WTC11 (cell line): ENCODE data around the gene DMP1. TPM values are rescaled to one million over a fixed set of nuclear protein-coding genes. Genes with fewer than 3 reads are reported as not detected.

ENCODE experiments used
- ATAC-seq: fragments of 200-7000 bp; cut with Tn5 transposase; 2 replicates; pipeline ENCODE4 v1.10.0; 2021; ENCODE audit warnings: mild to moderate bottlenecking, moderate library complexity
- CTCF ChIA-PET: fragments of 300-600 bp; sonication (Branson Sonifier 250); formaldehyde crosslinking; loops from one replicate; lab custom pipeline; 2021; ENCODE audit warnings: antibody characterized with exemption; lab: Charles Lee
- POLR2A ChIA-PET: fragments of 350-600 bp; sonication (Branson Sonifier 250); formaldehyde crosslinking; loops from one replicate; lab custom pipeline; 2021; ENCODE audit warnings: antibody characterized with exemption; lab: Charles Lee
- DNase-seq: peaks from one replicate; pipeline ENCODE4 v3.0.0; 2021; ENCODE audit warnings: low spot score
- H3K27ac Mint-ChIP-seq: 2 replicates; pipeline ENCODE4 v1.8.0; 2021; ENCODE audit warnings: mixed read lengths
- H3K27me3 Mint-ChIP-seq: 2 replicates; pipeline ENCODE4 v1.8.0; 2021; ENCODE audit warnings: low read depth, mild to moderate bottlenecking, moderate library complexity, mixed read lengths
- H3K36me3 Mint-ChIP-seq: 2 replicates; pipeline ENCODE4 v1.8.0; 2021; ENCODE audit warnings: mixed read lengths
- H3K4me1 Mint-ChIP-seq: 2 replicates; pipeline ENCODE4 v1.8.0; 2022; ENCODE audit warnings: mixed read lengths
- H3K4me3 Mint-ChIP-seq: 2 replicates; pipeline ENCODE4 v1.8.0; 2021; ENCODE audit warnings: mild to moderate bottlenecking, moderate library complexity, mixed read lengths
- H3K9me3 Mint-ChIP-seq: 2 replicates; pipeline ENCODE4 v1.8.0; 2021; ENCODE audit warnings: mixed read lengths
- ATF2 ChIP-seq: sonication (generic); formaldehyde crosslinking; IDR thresholded peaks from 2 replicates; pipeline ENCODE4 v1.8.1; 2022; ENCODE audit warnings: low read depth, missing genetic modification reagents, borderline replicate concordance
- E2F5 ChIP-seq: sonication (generic); formaldehyde crosslinking; IDR thresholded peaks from 2 replicates; pipeline ENCODE4 v1.8.1; 2022; ENCODE audit warnings: mild to moderate bottlenecking, moderate library complexity, missing genetic modification reagents
- ELF4 ChIP-seq: sonication (generic); formaldehyde crosslinking; IDR thresholded peaks from 2 replicates; pipeline ENCODE4 v1.8.1; 2022; ENCODE audit warnings: low read depth, mild to moderate bottlenecking, moderate library complexity, missing genetic modification reagents
- ESRRA ChIP-seq: sonication (generic); formaldehyde crosslinking; IDR thresholded peaks from 2 replicates; pipeline ENCODE4 v1.8.1; 2022; ENCODE audit warnings: mild to moderate bottlenecking, missing genetic modification reagents, borderline replicate concordance
- ETV6 ChIP-seq: sonication (generic); formaldehyde crosslinking; IDR thresholded peaks from 2 replicates; pipeline ENCODE4 v1.8.1; 2022; ENCODE audit warnings: mild to moderate bottlenecking, missing genetic modification reagents
- FOXK1 ChIP-seq: sonication (generic); formaldehyde crosslinking; IDR thresholded peaks from 2 replicates; pipeline ENCODE4 v1.8.0; 2022; ENCODE audit warnings: mild to moderate bottlenecking, moderate library complexity, missing genetic modification reagents
- HMGA2 ChIP-seq: fragments of 250-450 bp; sonication (Bioruptor Pico); IDR thresholded peaks from 2 replicates; pipeline ENCODE4 v1.4.0; 2021; ENCODE audit warnings: mild to moderate bottlenecking, moderate library complexity
- JAZF1 ChIP-seq: fragments of 250-450 bp; sonication (Bioruptor Pico); IDR thresholded peaks from 2 replicates; pipeline ENCODE4 v1.9.0; 2021; ENCODE audit warnings: moderate library complexity, mild to moderate bottlenecking, inconsistent platforms
- KAT7 ChIP-seq: sonication (generic); formaldehyde crosslinking; IDR thresholded peaks from 2 replicates; pipeline ENCODE4 v1.8.1; 2023; ENCODE audit warnings: missing genetic modification reagents, mild to moderate bottlenecking, borderline replicate concordance
- OVOL2 ChIP-seq: fragments of 250-450 bp; sonication (Bioruptor Pico); IDR thresholded peaks from 2 replicates; pipeline ENCODE4 v1.9.0; 2021; ENCODE audit warnings: mild to moderate bottlenecking, borderline replicate concordance
- SMAD4 ChIP-seq: sonication (generic); formaldehyde crosslinking; IDR thresholded peaks from 2 replicates; pipeline ENCODE4 v1.8.0; 2022; ENCODE audit warnings: mild to moderate bottlenecking, missing genetic modification reagents
- SOX15 ChIP-seq: fragments of 250-450 bp; sonication (Bioruptor Pico); IDR thresholded peaks from 2 replicates; pipeline ENCODE4 v1.9.0; 2021; ENCODE audit warnings: mild to moderate bottlenecking
- SP1 ChIP-seq: sonication (generic); formaldehyde crosslinking; conservative IDR thresholded peaks from 2 replicates; pipeline ENCODE4 v1.8.1; 2022; ENCODE audit warnings: missing genetic modification reagents
- TEAD1 ChIP-seq: sonication (generic); formaldehyde crosslinking; IDR thresholded peaks from 2 replicates; pipeline ENCODE4 v1.8.0; 2022; ENCODE audit warnings: mild to moderate bottlenecking, missing genetic modification reagents
- USF1 ChIP-seq: sonication (generic); formaldehyde crosslinking; IDR thresholded peaks from 2 replicates; pipeline ENCODE4 v1.8.0; 2022; ENCODE audit warnings: mild to moderate bottlenecking, missing genetic modification reagents
- ZNF121 ChIP-seq: sonication (generic); formaldehyde crosslinking; IDR thresholded peaks from 2 replicates; pipeline ENCODE4 v1.8.0; 2023; ENCODE audit warnings: missing genetic modification reagents
- ZNF281 ChIP-seq: sonication (generic); formaldehyde crosslinking; IDR thresholded peaks from 2 replicates; pipeline ENCODE4 v1.8.0; 2023; ENCODE audit warnings: mild to moderate bottlenecking, missing genetic modification reagents
- total RNA-seq: library from RNA; stranded (reverse); gene quantifications from 3 replicates; pipeline ENCODE4 v1.2.3, GENCODE V29; 2021
- TF ChIP-seq, protein P1 (sequence below): fragments of 250-450 bp; sonication (Bioruptor Pico); IDR thresholded peaks from 2 replicates; pipeline ENCODE4 v1.9.0; 2021; ENCODE audit warnings: mild to moderate bottlenecking
- TF ChIP-seq, protein P2 (sequence below): sonication (generic); formaldehyde crosslinking; IDR thresholded peaks from 2 replicates; pipeline ENCODE4 v1.8.1; 2023; ENCODE audit warnings: mild to moderate bottlenecking, missing genetic modification reagents, moderate library complexity
- TF ChIP-seq, protein P3 (sequence below): sonication (generic); formaldehyde crosslinking; IDR thresholded peaks from 2 replicates; pipeline ENCODE4 v1.8.0; 2023; ENCODE audit warnings: missing genetic modification reagents, mild to moderate bottlenecking, borderline replicate concordance

DMP1 gene
- total RNA-seq, 1 experiment from 2014 or later, result 0.11 TPM

DNA sequence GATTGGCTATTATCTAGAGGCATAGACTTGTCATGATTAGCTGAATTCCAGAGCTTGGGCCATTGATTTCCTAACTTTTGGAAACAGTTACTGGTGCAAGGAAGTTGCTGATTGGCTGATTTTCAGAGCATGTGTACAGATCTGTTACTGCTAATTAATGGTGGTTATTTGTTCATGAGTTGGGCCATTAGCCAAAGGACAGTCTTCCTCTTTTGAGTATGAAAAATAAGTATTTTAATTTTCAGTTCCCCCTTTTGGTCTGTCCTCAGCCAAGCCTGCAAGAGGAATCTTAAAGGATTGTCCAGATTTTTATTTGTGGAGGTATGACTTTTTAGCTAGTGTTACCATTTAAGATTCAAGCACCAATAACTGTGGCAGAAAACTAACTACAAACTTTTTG, 48.7 kb upstream of the DMP1 start:
- Mint-ChIP-seq H3K27me3 (no peaks in the 10 kb centered on the region; the same call in 1 of the 2 replicates), H3K4me1 (peaks cover 12% of the 10 kb centered on the region), H3K27ac (no peak overlapping the region), H3K9me3 (peaks cover 4% of the 10 kb centered on the region; the same call in 1 of the 2 replicates), H3K4me3 (no peak overlapping the region), H3K36me3 (no peaks in the 10 kb centered on the region)
- no peak for DNase-seq
- TF ChIP-seq TEAD1 (CRISPR knock-in tag) (no peak), ZNF121 (no peak), SMAD4 (no peak), OVOL2 (CRISPR knock-in tag) (no peak), ELF4 (no peak), KAT7 (no peak), FOXK1 (CRISPR knock-in tag) (no peak), ATF2 (CRISPR knock-in tag) (no peak), SP1 (CRISPR knock-in tag) (no peak), ESRRA (CRISPR knock-in tag) (no peak), SOX15 (CRISPR knock-in tag) (no peak), USF1 (CRISPR knock-in tag) (no peak)
- TF ChIP-seq, protein P1, sequence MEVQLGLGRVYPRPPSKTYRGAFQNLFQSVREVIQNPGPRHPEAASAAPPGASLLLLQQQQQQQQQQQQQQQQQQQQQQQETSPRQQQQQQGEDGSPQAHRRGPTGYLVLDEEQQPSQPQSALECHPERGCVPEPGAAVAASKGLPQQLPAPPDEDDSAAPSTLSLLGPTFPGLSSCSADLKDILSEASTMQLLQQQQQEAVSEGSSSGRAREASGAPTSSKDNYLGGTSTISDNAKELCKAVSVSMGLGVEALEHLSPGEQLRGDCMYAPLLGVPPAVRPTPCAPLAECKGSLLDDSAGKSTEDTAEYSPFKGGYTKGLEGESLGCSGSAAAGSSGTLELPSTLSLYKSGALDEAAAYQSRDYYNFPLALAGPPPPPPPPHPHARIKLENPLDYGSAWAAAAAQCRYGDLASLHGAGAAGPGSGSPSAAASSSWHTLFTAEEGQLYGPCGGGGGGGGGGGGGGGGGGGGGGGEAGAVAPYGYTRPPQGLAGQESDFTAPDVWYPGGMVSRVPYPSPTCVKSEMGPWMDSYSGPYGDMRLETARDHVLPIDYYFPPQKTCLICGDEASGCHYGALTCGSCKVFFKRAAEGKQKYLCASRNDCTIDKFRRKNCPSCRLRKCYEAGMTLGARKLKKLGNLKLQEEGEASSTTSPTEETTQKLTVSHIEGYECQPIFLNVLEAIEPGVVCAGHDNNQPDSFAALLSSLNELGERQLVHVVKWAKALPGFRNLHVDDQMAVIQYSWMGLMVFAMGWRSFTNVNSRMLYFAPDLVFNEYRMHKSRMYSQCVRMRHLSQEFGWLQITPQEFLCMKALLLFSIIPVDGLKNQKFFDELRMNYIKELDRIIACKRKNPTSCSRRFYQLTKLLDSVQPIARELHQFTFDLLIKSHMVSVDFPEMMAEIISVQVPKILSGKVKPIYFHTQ (CRISPR knock-in tag), result no peak
- TF ChIP-seq, protein P2, sequence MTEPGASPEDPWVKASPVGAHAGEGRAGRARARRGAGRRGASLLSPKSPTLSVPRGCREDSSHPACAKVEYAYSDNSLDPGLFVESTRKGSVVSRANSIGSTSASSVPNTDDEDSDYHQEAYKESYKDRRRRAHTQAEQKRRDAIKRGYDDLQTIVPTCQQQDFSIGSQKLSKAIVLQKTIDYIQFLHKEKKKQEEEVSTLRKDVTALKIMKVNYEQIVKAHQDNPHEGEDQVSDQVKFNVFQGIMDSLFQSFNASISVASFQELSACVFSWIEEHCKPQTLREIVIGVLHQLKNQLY (CRISPR knock-in tag), result no peak
- no peak for ATAC-seq
- CTCF ChIA-PET, result no interaction called here
- POLR2A ChIA-PET, result no interaction called here

DNA sequence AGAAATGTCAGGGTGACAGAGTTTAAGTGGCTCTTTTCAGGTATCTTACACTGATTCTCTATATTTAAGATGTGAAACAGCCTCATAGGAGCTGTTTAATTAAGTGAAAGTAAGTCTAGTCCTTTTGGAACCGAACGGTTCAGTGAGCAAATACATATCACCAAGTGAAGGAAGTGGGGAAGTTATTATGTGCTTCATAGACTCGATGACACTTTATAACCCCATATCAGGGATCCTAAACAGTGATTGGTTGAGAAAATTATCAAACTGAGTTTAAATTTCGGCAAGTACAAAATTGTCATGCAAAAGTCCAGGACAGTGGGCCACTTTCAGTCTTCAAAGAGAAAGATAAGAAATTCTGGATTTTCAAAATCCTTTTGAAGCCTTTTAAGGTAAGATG, 41.9 kb upstream of the DMP1 start, which contains the start of gene DSPP:
Gene DSPP, plus strand, starts transcription at position 301 of the 400 bp plus-strand sequence. CDS start 2,380 bp downstream, outside the sequence.
- no peak within 1 kb of the TSS for H3K27ac Mint-ChIP-seq
- ATAC-seq (no peak), DNase-seq (no peak)
- ChIA-PET POLR2A (no interaction called here), CTCF (no interaction called here)
- H3K9me3 Mint-ChIP-seq, result peaks cover 4% of the 10 kb centered on the region; the same call in 1 of the 2 replicates
- no peak within 1 kb of the TSS for H3K4me3 Mint-ChIP-seq
- no peaks in the 10 kb centered on the region for H3K27me3 Mint-ChIP-seq
- peaks cover 2% of the 10 kb centered on the region for H3K4me1 Mint-ChIP-seq
- H3K36me3 Mint-ChIP-seq, result no peaks in the 10 kb centered on the region
- TF ChIP-seq HMGA2 (CRISPR knock-in tag) (no peak), E2F5 (CRISPR knock-in tag) (no peak), ZNF281 (no peak), ATF2 (CRISPR knock-in tag) (no peak), JAZF1 (CRISPR knock-in tag) (no peak), ETV6 (CRISPR knock-in tag) (no peak)
- TF ChIP-seq, protein P3, sequence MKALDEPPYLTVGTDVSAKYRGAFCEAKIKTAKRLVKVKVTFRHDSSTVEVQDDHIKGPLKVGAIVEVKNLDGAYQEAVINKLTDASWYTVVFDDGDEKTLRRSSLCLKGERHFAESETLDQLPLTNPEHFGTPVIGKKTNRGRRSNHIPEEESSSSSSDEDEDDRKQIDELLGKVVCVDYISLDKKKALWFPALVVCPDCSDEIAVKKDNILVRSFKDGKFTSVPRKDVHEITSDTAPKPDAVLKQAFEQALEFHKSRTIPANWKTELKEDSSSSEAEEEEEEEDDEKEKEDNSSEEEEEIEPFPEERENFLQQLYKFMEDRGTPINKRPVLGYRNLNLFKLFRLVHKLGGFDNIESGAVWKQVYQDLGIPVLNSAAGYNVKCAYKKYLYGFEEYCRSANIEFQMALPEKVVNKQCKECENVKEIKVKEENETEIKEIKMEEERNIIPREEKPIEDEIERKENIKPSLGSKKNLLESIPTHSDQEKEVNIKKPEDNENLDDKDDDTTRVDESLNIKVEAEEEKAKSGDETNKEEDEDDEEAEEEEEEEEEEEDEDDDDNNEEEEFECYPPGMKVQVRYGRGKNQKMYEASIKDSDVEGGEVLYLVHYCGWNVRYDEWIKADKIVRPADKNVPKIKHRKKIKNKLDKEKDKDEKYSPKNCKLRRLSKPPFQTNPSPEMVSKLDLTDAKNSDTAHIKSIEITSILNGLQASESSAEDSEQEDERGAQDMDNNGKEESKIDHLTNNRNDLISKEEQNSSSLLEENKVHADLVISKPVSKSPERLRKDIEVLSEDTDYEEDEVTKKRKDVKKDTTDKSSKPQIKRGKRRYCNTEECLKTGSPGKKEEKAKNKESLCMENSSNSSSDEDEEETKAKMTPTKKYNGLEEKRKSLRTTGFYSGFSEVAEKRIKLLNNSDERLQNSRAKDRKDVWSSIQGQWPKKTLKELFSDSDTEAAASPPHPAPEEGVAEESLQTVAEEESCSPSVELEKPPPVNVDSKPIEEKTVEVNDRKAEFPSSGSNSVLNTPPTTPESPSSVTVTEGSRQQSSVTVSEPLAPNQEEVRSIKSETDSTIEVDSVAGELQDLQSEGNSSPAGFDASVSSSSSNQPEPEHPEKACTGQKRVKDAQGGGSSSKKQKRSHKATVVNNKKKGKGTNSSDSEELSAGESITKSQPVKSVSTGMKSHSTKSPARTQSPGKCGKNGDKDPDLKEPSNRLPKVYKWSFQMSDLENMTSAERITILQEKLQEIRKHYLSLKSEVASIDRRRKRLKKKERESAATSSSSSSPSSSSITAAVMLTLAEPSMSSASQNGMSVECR (CRISPR knock-in tag), result no peak
- TF ChIP-seq, protein P2 (CRISPR knock-in tag), result no peak
